ENCODE measurements around the gene MEOX1.

The MEOX1 gene

GRCh38 chr17:43631429-43631828 lies 30.3 kb downstream of the MEOX1 start:
- Histone ChIP-seq H2AFZ (ENCODE audit: low read depth) (no peak overlapping the region), H4K20me1 (ENCODE audit: insufficient read depth) (no peaks in the 10 kb centered on the region), H3K9ac (no peak overlapping the region), H3K4me1 (ENCODE audit: low read depth, poor library complexity, severe bottlenecking) (no peaks in the 10 kb centered on the region), H3K79me2 (ENCODE audit: insufficient read depth, low read depth) (no peaks in the 10 kb centered on the region), H3K27me3 (ENCODE audit: insufficient read depth, low read depth) (peaks cover 21% of the 10 kb centered on the region; the same call in 1 of the 2 replicates), H3K4me3 (IDR thresholded peaks at IDR 0.05; ENCODE audit: insufficient read depth, low read depth, low read length) (no peak overlapping the region), H3K4me2 (no peak overlapping the region), H3K36me3 (ENCODE audit: insufficient read depth) (no peaks in the 10 kb centered on the region), H3K27ac (no peak overlapping the region)
- TF ChIP-seq CTCF (conservative IDR thresholded peaks at IDR 0.05; ENCODE audit: low read depth, low read length): no peak

GRCh38 chr17:43628089-43628650 lies 33.6 kb downstream of the MEOX1 start:
- H3K4me1 ChIP-seq (ENCODE audit: low read depth, poor library complexity, severe bottlenecking): no peaks in the 10 kb centered on the region
- H3K9ac ChIP-seq: no peak overlapping the region
- H3K36me3 ChIP-seq (ENCODE audit: insufficient read depth): no peaks in the 10 kb centered on the region
- no peak overlapping the region for H3K4me2 ChIP-seq
- H3K27ac ChIP-seq: no peak overlapping the region
- TF ChIP-seq CTCF (conservative IDR thresholded peaks at IDR 0.05; ENCODE audit: low read depth, low read length): no peak
- no peaks in the 10 kb centered on the region for H4K20me1 ChIP-seq (ENCODE audit: insufficient read depth)
- H3K4me3 ChIP-seq (IDR thresholded peaks at IDR 0.05; ENCODE audit: insufficient read depth, low read depth, low read length): no peak overlapping the region
- no peak overlapping the region for H2AFZ ChIP-seq (ENCODE audit: low read depth)
- H3K27me3 ChIP-seq (ENCODE audit: insufficient read depth, low read depth): peaks cover 14% of the 10 kb centered on the region; the same call in 1 of the 2 replicates
- no peaks in the 10 kb centered on the region for H3K79me2 ChIP-seq (ENCODE audit: insufficient read depth, low read depth)

- Histone ChIP-seq H3K4me2 (no peak overlapping the region), H3K27ac (no peak overlapping the region), H3K79me2 (ENCODE audit: insufficient read depth, low read depth) (no peaks in the 10 kb centered on the region), H3K9ac (no peak overlapping the region), H3K4me3 (IDR thresholded peaks at IDR 0.05; ENCODE audit: insufficient read depth, low read depth, low read length) (no peak overlapping the region), H2AFZ (ENCODE audit: low read depth) (no peak overlapping the region), H4K20me1 (ENCODE audit: insufficient read depth) (no peaks in the 10 kb centered on the region), H3K4me1 (ENCODE audit: low read depth, poor library complexity, severe bottlenecking) (no peaks in the 10 kb centered on the region), H3K27me3 (ENCODE audit: insufficient read depth, low read depth) (peaks cover 13% of the 10 kb centered on the region; the same call in 1 of the 2 replicates), H3K36me3 (ENCODE audit: insufficient read depth) (no peaks in the 10 kb centered on the region)
- TF ChIP-seq CTCF (conservative IDR thresholded peaks at IDR 0.05; ENCODE audit: low read depth, low read length): no peak
These were observed 34.1 kb downstream of the MEOX1 start for GRCh38 chr17:43627653-43628052.

- Histone ChIP-seq H3K4me3 (IDR thresholded peaks at IDR 0.05; ENCODE audit: insufficient read depth, low read depth, low read length) (no peak overlapping the region), H4K20me1 (ENCODE audit: insufficient read depth) (no peaks in the 10 kb centered on the region), H3K27me3 (ENCODE audit: insufficient read depth, low read depth) (peaks cover 11% of the 10 kb centered on the region; the same call in 1 of the 2 replicates), H3K9ac (no peak overlapping the region), H3K4me2 (no peak overlapping the region), H3K4me1 (ENCODE audit: low read depth, poor library complexity, severe bottlenecking) (no peaks in the 10 kb centered on the region), H2AFZ (ENCODE audit: low read depth) (no peak overlapping the region), H3K27ac (no peak overlapping the region), H3K79me2 (ENCODE audit: insufficient read depth, low read depth) (no peaks in the 10 kb centered on the region), H3K36me3 (ENCODE audit: insufficient read depth) (no peaks in the 10 kb centered on the region)
- TF ChIP-seq CTCF (conservative IDR thresholded peaks at IDR 0.05; ENCODE audit: low read depth, low read length): no peak
These were observed 35.7 kb downstream of the MEOX1 start for GRCh38 chr17:43626023-43626422.
